Measurements from ENCODE around the gene NOL4L.
A peak's percentile ranks its signal among the peaks of the same experiment; 100 is the strongest.

The NOL4L gene, protein sequence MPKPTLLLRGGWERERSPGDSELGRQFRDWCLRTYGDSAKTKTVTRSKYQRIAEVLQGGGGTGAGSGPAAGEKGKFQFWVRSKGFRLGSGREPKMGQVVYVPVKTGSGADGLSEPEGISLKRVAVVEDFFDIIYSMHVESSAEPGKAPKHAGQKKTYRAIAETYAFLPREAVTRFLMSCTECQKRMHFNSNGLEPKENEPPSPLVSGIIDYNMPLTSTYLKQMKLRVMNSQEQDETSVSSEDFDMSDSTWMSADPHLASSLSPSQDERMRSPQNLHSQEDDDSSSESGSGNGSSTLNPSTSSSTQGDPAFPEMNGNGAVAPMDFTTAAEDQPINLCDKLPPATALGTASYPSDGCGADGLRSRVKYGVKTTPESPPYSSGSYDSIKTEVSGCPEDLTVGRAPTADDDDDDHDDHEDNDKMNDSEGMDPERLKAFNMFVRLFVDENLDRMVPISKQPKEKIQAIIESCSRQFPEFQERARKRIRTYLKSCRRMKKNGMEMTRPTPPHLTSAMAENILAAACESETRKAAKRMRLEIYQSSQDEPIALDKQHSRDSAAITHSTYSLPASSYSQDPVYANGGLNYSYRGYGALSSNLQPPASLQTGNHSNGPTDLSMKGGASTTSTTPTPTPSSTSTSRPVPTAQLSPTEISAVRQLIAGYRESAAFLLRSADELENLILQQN

GRCh38 chr20:32585011-32585585 is at the start of gene NOL4L:
Gene NOL4L (minus strand): TSS chr20:32585333. CDS start chr20:32584890, 443 bp downstream.
- DNase-seq = peak; percentile 43

GRCh38 chr20:32634041-32634805 is 49.1 kb upstream of the NOL4L start:
- DNase-seq = no peak

DNA sequence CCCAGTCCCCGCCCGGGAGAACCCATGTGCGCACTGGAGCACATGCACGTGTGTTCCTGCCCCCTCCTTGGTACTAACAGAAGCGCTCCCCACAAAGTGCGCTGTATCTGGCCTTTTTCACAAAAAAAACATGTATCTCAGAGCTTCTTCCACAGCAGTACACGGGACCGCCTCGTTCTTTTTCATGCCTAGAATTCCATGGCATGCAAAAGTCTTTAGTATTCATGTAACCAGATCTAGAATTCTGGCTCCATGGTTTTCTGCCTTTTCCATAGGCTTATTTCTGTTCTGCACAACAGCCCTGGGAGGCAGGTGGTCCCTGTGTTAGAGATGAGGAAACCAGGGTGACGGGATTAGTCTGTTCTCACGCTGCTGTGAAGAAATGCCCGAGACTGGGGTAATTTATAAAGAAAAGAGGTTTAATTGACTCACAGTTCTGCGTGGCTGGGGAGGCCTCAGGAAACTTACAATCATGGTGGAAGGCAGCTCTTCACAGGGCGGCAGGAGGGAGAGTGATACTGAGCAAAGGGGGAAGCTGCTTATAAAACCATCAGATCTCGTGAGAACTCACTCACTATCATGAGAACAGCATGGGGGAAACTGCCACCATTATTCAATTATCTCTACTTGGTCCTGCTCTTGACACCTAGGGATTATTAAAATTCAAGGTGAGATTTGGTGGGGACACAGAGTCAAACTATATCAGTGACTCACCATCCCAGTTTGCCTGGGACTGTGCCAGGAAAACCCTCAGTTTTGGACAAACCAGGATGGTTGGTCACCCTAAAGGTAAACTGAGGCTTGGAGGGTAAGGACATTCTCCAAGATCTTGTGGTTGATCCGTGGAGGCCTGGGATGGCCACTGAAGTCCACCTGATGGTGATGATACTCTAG is 47.6 kb upstream of the NOL4L start:
- DNase-seq = no peak

DNA sequence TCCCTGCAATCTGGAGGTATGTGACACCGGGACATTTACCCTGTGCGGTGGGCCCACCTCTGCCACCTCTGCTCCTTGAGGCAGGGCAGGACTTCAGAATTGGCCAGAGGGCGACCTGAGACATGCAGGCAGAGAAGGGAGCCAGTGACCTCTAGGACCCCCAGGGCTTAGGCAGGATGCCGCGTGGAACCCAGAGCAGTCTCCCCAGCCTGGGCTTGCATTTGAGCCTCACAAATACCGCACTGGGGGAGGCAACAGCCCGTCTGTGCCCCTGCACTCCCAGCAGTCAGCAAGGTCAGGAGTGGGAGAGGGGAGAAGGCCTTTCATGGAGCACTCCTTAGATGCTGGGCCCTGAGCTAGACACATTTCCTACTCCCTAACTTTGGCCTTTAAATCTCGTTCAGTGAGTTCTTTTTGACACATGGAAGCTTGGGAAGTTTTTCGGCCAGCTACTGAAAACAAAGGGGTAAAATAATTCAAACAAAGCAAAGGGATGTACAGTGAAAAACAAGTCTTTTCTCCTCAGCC is 46.9 kb upstream of the NOL4L start:
- DNase-seq = no peak

DNA sequence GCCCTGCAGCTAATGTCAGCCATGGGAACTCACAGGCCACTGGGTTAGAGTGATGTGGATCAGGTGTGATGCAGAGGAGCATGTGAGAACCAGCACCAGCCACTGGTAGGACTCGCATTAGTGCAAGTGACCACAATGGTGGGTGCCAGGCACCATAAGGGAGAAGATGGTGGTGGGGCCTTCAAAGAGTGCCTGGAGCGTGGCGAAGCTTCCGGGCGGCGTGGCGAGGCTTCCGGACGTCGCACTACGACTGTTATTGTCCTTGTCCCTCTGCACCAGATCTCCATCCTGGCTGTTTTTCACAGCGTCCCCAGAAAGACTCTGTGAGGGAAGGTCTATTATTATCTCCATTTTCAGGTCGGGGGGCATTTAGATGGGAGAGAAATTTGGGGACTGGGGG is 44.7 kb upstream of the NOL4L start:
- no peak for DNase-seq

- DNase-seq = no peak
Measured at GRCh38 chr20:32628960-32629530, 43.9 kb upstream of the NOL4L start.

DNA sequence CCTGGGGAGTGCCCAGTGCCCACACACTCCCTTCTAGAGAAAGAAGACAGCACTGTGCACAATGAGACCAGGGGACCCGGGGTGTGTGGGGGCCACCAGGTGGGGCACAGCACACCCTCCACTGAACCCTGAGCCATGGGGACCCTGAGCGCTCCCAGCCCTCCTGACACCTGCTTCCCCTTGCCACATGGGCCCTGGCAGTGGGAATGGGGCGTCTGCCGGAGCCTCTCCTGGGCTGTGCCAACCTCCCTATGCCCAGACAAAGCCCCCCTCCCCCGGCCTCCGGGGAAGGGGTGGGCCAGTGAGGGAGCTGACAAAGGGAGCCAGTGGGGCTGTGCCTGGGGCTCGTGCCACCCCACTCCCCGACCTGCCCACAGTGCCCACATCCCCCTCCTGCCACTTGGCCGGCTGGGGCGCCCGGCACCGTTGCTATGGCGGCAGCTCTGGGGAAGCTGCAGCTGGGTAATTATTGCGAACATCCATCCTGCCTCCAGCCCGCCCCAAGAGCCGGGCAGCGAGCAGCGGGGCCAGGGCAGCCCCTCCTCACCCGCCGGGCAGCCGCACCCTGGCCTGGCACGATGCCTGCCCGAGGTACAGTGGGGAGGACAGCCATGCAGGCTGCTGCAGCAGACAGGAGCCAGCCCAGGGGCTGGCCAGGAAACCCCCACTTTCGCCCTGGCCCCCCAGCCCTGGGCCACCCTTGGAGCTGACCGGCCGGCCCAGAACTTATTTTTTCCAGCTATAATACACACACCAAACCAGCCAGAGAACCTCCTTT is 41.9 kb upstream of the NOL4L start:
- DNase-seq = no peak

DNA sequence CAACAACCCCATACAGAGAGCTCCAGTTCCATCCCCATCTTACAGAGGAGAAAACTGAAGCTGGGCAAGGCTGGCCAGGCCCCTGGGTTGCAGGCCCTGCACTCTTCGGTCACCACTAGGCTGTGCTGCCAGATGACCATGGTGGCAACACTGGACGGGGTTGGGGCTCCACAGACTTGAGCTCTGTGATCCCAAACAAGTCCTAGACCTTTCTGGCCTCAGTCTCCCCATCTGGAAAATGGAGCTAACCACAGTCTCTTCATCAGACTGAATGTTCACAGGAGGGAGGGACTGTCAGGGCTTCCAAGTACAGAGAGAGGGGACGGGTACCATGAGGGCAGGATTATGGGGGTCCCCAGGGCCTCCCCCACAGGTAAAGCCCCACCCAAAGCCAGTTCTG is 41.3 kb upstream of the NOL4L start:
- DNase-seq = no peak

DNA sequence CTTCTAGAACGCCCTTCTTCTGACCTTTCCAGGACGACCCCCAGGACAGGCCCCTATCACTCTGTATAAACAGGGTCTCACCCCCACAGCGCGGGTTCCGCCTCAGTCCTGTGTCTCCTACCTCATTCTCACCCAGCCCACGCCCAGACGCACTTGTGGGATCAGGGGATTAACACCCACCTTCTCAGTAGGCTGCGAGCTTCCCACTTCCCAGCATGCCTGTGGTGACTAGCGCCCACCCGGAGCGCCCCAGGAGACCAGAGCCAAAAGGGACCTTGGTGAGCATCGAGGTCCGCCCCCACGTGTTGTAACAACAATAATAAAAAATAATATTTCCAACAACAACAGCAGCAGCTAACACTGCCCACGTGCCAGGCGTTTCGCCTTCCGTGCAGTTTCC is 40.9 kb upstream of the NOL4L start:
- DNase-seq = no peak

- DNase-seq = no peak
Measured at GRCh38 chr20:32624687-32625345, 39.7 kb upstream of the NOL4L start.

DNA sequence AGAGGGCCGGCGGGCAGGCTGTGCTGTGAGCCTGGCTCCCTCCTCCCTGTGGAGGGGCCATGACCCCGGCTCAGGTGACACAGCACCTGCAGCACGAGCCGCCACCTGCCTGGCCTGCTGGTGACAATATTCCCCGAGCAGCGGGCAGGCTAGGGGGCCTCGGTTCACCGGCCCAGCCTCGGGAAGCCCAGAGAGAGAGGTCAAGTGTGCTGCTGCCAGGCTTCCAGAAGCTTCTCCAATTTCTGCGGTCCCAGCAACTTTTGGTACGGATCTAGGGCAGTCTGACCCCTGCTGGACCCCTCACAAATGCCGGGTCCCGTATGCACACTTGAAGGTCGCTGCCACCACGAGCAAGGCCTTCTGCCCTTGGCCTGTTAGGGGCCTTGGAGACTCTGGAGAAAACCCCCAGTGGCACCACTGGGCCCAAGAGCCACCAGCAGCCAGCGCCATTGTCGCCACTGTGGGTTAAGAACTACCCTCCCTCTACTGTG is 38.6 kb upstream of the NOL4L start:
- DNase-seq = no peak

- no peak for DNase-seq
Measured at GRCh38 chr20:32622585-32623468, 37.7 kb upstream of the NOL4L start.

GRCh38 chr20:32621891-32622584 is 36.9 kb upstream of the NOL4L start:
- no peak for DNase-seq

GRCh38 chr20:32621071-32621890 is 36.1 kb upstream of the NOL4L start:
- DNase-seq = no peak

DNA sequence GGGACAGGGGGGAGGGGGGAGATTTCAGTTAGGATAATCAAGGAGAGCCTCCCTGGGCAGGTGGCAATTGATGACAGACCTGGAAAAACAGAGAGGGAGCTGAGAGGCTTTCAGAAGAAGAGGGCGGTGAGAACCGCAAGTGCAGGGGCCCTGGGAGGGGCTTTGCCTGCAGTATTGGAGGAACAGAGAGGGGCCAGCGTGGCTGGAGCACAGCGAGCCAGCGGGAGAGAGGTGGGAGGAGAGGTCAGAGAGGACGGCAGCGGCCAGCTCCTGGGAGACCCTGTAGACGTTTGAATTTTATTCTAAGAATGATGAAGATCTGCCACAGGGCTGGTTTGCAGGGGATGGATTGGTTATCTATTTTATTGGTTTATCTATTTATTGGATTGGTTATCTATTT is 34.5 kb upstream of the NOL4L start:
- DNase-seq = no peak

DNA sequence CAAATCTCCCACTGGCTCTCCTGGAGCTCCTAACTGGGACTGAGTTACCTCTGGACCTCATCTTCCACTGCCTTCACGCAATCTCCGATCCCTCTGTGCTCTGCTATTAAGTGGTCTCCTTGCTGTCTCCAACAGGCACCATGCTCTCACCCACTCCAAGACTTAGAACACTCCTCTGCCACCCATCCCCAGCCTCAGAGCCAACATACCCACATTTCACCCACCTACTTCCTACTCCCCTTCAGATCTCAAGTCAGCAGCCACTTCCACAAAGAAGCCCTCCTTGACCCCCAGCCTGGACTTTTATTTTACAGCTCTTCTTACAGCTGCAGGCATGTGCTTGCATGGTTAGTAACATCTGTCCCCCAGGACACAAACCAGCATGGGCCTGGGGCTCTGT is 29.6 kb upstream of the NOL4L start:
- DNase-seq = no peak

DNA sequence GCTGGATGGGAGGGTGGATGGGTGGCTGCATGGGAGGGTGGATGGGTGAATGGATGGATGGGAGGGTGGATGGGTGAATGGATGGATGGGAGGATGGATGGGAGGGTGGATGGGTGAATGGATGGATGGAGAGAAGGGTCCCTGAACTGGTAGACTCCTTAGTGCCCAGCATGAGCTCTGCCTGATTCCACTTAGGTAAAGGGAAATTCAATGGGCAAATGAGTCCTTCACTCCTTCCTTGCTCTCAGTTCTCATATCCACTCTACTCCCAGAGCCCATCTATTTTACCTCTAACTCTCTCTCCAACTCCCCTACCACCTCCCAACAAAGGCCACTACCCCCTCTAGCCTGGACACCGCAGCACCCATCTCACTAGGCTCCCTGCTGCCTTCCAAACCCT is 29.2 kb upstream of the NOL4L start:
- no peak for DNase-seq

All from stimulated activated naive CD4-positive, alpha-beta T cell treated with Interleukin-2 at 50 U/mL for 16 hours (primary cell).